ENCODE data around the gene UBE2Q1.

DNA sequence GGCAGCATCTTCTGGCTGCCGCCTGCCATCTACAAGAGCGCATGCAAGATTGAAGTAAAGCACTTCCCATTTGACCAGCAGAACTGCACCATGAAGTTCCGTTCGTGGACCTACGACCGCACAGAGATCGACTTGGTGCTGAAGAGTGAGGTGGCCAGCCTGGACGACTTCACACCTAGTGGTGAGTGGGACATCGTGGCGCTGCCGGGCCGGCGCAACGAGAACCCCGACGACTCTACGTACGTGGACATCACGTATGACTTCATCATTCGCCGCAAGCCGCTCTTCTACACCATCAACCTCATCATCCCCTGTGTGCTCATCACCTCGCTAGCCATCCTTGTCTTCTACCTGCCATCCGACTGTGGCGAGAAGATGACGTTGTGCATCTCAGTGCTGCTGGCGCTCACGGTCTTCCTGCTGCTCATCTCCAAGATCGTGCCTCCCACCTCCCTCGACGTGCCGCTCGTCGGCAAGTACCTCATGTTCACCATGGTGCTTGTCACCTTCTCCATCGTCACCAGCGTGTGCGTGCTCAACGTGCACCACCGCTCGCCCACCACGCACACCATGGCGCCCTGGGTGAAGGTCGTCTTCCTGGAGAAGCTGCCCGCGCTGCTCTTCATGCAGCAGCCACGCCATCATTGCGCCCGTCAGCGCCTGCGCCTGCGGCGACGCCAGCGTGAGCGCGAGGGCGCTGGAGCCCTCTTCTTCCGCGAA is 12.9 kb upstream of the UBE2Q1 start:
- TF ChIP-seq, protein P1, sequence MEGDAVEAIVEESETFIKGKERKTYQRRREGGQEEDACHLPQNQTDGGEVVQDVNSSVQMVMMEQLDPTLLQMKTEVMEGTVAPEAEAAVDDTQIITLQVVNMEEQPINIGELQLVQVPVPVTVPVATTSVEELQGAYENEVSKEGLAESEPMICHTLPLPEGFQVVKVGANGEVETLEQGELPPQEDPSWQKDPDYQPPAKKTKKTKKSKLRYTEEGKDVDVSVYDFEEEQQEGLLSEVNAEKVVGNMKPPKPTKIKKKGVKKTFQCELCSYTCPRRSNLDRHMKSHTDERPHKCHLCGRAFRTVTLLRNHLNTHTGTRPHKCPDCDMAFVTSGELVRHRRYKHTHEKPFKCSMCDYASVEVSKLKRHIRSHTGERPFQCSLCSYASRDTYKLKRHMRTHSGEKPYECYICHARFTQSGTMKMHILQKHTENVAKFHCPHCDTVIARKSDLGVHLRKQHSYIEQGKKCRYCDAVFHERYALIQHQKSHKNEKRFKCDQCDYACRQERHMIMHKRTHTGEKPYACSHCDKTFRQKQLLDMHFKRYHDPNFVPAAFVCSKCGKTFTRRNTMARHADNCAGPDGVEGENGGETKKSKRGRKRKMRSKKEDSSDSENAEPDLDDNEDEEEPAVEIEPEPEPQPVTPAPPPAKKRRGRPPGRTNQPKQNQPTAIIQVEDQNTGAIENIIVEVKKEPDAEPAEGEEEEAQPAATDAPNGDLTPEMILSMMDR (conservative IDR thresholded peaks at IDR 0.05), result no peak
- TF ChIP-seq ZFX (IDR thresholded peaks at IDR 0.05), result no peak

Measured in C4-2B (cell line).